Measurements from ENCODE around the gene PPP3CA.
"Not testable (repeated sequence)": the region's sequence is repeated elsewhere in the genome, so short reads cannot be mapped to it uniquely, and the experiment has no call there.

PPP3CA gene

GRCh38 chr4:101187841-101188240 is 159.5 kb downstream of the PPP3CA start:
- no peak for FAIRE-seq
- no peak for DNase-seq (ENCODE audit: insufficient read length, low spot score)
- no peak for TF ChIP-seq POLR2A (IDR thresholded peaks at IDR 0.05; ENCODE audit: low read depth, low read length)

GRCh38 chr4:101186567-101187184 is 160.7 kb downstream of the PPP3CA start:
- no peak for TF ChIP-seq POLR2A (IDR thresholded peaks at IDR 0.05; ENCODE audit: low read depth, low read length)
- DNase-seq (ENCODE audit: insufficient read length, low spot score): no peak
- no peak for FAIRE-seq

- no peak for DNase-seq (ENCODE audit: insufficient read length, low spot score)
- no peak for FAIRE-seq
- no peak for TF ChIP-seq POLR2A (IDR thresholded peaks at IDR 0.05; ENCODE audit: low read depth, low read length)
These were observed 162.7 kb downstream of the PPP3CA start for GRCh38 chr4:101184668-101185067.

GRCh38 chr4:101183666-101184373 is 163.5 kb downstream of the PPP3CA start:
- FAIRE-seq: no peak
- DNase-seq (ENCODE audit: insufficient read length, low spot score): no peak
- no peak for TF ChIP-seq POLR2A (IDR thresholded peaks at IDR 0.05; ENCODE audit: low read depth, low read length)

- no peak for DNase-seq (ENCODE audit: insufficient read length, low spot score)
- no peak for TF ChIP-seq POLR2A (IDR thresholded peaks at IDR 0.05; ENCODE audit: low read depth, low read length)
- FAIRE-seq: no peak
These were observed 164.1 kb downstream of the PPP3CA start for GRCh38 chr4:101183221-101183620.

GRCh38 chr4:101182688-101183087 is 164.6 kb downstream of the PPP3CA start:
- not testable (repeated sequence) for FAIRE-seq; DNase-seq (ENCODE audit: insufficient read length, low spot score)

- TF ChIP-seq POLR2A (IDR thresholded peaks at IDR 0.05; ENCODE audit: low read depth, low read length): no peak
- FAIRE-seq: no peak
- no peak for DNase-seq (ENCODE audit: insufficient read length, low spot score)
These were observed 168.6 kb downstream of the PPP3CA start for GRCh38 chr4:101178731-101179130.

GRCh38 chr4:101177154-101177553 is 170.2 kb downstream of the PPP3CA start:
- DNase-seq (ENCODE audit: insufficient read length, low spot score) (no peak), FAIRE-seq (no peak)
- no peak for TF ChIP-seq POLR2A (IDR thresholded peaks at IDR 0.05; ENCODE audit: low read depth, low read length)

- no peak for DNase-seq (ENCODE audit: insufficient read length, low spot score)
- no peak for FAIRE-seq
- no peak for TF ChIP-seq POLR2A (IDR thresholded peaks at IDR 0.05; ENCODE audit: low read depth, low read length)
These were observed 171.2 kb downstream of the PPP3CA start for GRCh38 chr4:101175896-101176676.

- FAIRE-seq (no peak), DNase-seq (ENCODE audit: insufficient read length, low spot score) (no peak)
- TF ChIP-seq POLR2A (IDR thresholded peaks at IDR 0.05; ENCODE audit: low read depth, low read length): no peak
These were observed 172.5 kb downstream of the PPP3CA start for GRCh38 chr4:101174679-101175345.

- TF ChIP-seq POLR2A (IDR thresholded peaks at IDR 0.05; ENCODE audit: low read depth, low read length): no peak
- no peak for FAIRE-seq
These were observed 175.0 kb downstream of the PPP3CA start for GRCh38 chr4:101172369-101172768.

GRCh38 chr4:101171747-101172146 is 175.6 kb downstream of the PPP3CA start:
- TF ChIP-seq POLR2A (IDR thresholded peaks at IDR 0.05; ENCODE audit: low read depth, low read length): no peak
- DNase-seq (ENCODE audit: insufficient read length, low spot score) (no peak), FAIRE-seq (no peak)

More at GRCh38 chr4:101172369-101172768, 175.0 kb downstream of the PPP3CA start:
- DNase-seq (ENCODE audit: insufficient read length, low spot score): no peak

- no peak for DNase-seq (ENCODE audit: insufficient read length, low spot score)
- TF ChIP-seq POLR2A (IDR thresholded peaks at IDR 0.05; ENCODE audit: low read depth, low read length): no peak
- FAIRE-seq: peak; percentile 94
These were observed 178.0 kb downstream of the PPP3CA start for GRCh38 chr4:101169044-101170014.
